K562 (cell line): ENCODE measurements around the gene CERS2. TPM values are rescaled to one million over a fixed set of nuclear protein-coding genes. Genes with fewer than 3 reads are reported as not detected.

ENCODE experiments used
- ARHGAP35 ChIP-seq: fragments of 450-650 bp; IDR thresholded peaks from 2 replicates; pipeline ENCODE4 v1.6.1; 2018; ENCODE audit not compliant: partially characterized antibody
- BRCA1 ChIP-seq, 2 experiments: fragments of 450-650 bp in 1 of 2; sonication (generic) in 1 of 2; formaldehyde crosslinking in 1 of 2; IDR thresholded peaks; 2 replicates each; pipeline versions ENCODE4 v1.5.0 to v1.6.1; 2017 to 2020; ENCODE audit warnings: mild to moderate bottlenecking in 1 of 2, missing genetic modification reagents in 1 of 2
- CREB3L1 ChIP-seq: fragments of 450-650 bp; IDR thresholded peaks from 2 replicates; pipeline ENCODE4 v1.6.1; 2014; ENCODE audit warnings: low read depth, mild to moderate bottlenecking, moderate library complexity, borderline replicate concordance
- ELK3 ChIP-seq: fragments of 450-650 bp; formaldehyde crosslinking; IDR thresholded peaks from 2 replicates; pipeline ENCODE4 v1.4.0; 2020; ENCODE audit warnings: mild to moderate bottlenecking
- GMEB1 ChIP-seq: fragments of 250-450 bp; sonication (Bioruptor Pico); IDR thresholded peaks from 2 replicates; pipeline ENCODE4 v1.4.0; 2020; ENCODE audit warnings: mild to moderate bottlenecking
- ID3 ChIP-seq, 2 experiments: fragments of 250-450 bp in 1 of 2; fragments of 450-650 bp in 1 of 2; sonication (Bioruptor Pico) in 1 of 2; IDR thresholded peaks; 2 replicates each; pipeline versions ENCODE4 v1.6.1 to v1.8.0; 2016 to 2021; ENCODE audit warnings: mild to moderate bottlenecking in 2 of 2, moderate library complexity in 2 of 2, missing compliant biosample characterization in 1 of 2, missing genetic modification characterization in 1 of 2
- JUND ChIP-seq, 2 experiments: IDR thresholded peaks; 2 replicates in 1 of 2; 3 replicates in 1 of 2; pipeline ENCODE4 v1.6.1; 2011; ENCODE audit warnings: borderline replicate concordance in 2 of 2, low read depth in 2 of 2, low read length in 2 of 2, improper control_type of control experiment in 1 of 2, missing biosample characterization in 1 of 2, missing genetic modification characterization in 1 of 2, missing genetic modification reagents in 1 of 2
- KLF16 ChIP-seq: IDR thresholded peaks from 2 replicates; pipeline ENCODE4 v1.6.1; 2016; ENCODE audit warnings: antibody characterized with exemption
- MCM7 ChIP-seq, 2 experiments: fragments of 450-650 bp; IDR thresholded peaks; 2 replicates each; pipeline ENCODE4 v1.6.1; 2016 to 2018
- NR2C2 ChIP-seq, 2 experiments: fragments of 200-800 bp in 1 of 2; sonication (Bioruptor generic) in 1 of 2; sonication (generic) in 1 of 2; formaldehyde crosslinking in 1 of 2; IDR thresholded peaks; 2 replicates each; pipeline versions ENCODE4 v1.6.1 to v1.8.0; 2016 to 2022; ENCODE audit warnings: mild to moderate bottlenecking in 1 of 2, missing compliant biosample characterization in 1 of 2, missing genetic modification characterization in 1 of 2, missing genetic modification reagents in 1 of 2
- RB1 ChIP-seq: fragments of 450-650 bp; IDR thresholded peaks from 2 replicates; pipeline ENCODE4 v1.6.1; 2017; ENCODE audit warnings: low read depth, mild to moderate bottlenecking
- SIX5 ChIP-seq, 2 experiments: IDR thresholded peaks; 2 replicates each; pipeline ENCODE4 v1.6.1; 2011; ENCODE audit warnings: low read length in 2 of 2, borderline replicate concordance in 1 of 2, low read depth in 1 of 2, mild to moderate bottlenecking in 1 of 2, moderate library complexity in 1 of 2; ENCODE audit not compliant: insufficient read depth in 1 of 2
- SMAD2 ChIP-seq: fragments of 150-350 bp; IDR thresholded peaks from 2 replicates; pipeline ENCODE4 v1.6.1; 2014; ENCODE audit warnings: low read depth, mild to moderate bottlenecking, low read length
- STAT5A ChIP-seq: IDR thresholded peaks from 2 replicates; pipeline ENCODE4 v1.6.1; 2012; ENCODE audit warnings: low read length, inconsistent platforms, borderline replicate concordance
- UBTF ChIP-seq, 2 experiments: IDR thresholded peaks; 2 replicates each; pipeline ENCODE4 v1.6.1; 2012; ENCODE audit warnings: improper control_type of control experiment in 2 of 2, low read depth in 2 of 2, low read length in 2 of 2, borderline replicate concordance in 1 of 2
- XRCC5 ChIP-seq: fragments of 200-400 bp; formaldehyde crosslinking; IDR thresholded peaks from 2 replicates; pipeline ENCODE4 v1.6.1; 2017; ENCODE audit warnings: low read depth, mild to moderate bottlenecking, low read length
- polyA plus RNA-seq, 8 experiments: library from polyadenylated mRNA; depleted of rRNA in 4 of 8; stranded (reverse) in 5 of 8; unstranded in 3 of 8; fragments of >200 nt; fragmentation: Nextera tagmentation in 2 of 8; fragmentation: Illumina TruSeq in 1 of 8; extraction: Ambion mirVana in 2 of 8; extraction: Trizol in 1 of 8; gene quantifications; 2 replicates each; pipeline versions ENCODE4 v1.2.1 to v1.2.3, GENCODE V29; 2011 to 2014; ENCODE audit warnings: inconsistent platforms in 1 of 8, missing spikeins in 1 of 8
- total RNA-seq, 7 experiments: library from RNA; depleted of rRNA in 6 of 7; stranded (reverse); fragments of >200 nt in 6 of 7; fragmentation: Illumina TruSeq in 2 of 7; extraction: Trizol in 2 of 7; gene quantifications; 2 replicates each; pipeline versions ENCODE4 v1.2.1 to v1.2.3, GENCODE V29; 2011 to 2021; ENCODE audit warnings: low replicate concordance in 1 of 7

CERS2 gene
- total and polyA plus RNA-seq, 9 of the 15 experiments (the other 6 are each of a cell fraction or from before 2014, with no cell fraction given), result 23.4 to 295 (median 132) TPM

GRCh38 chr1:150926097-150926741 is 48.4 kb downstream of the CERS2 start, which contains the start of gene SETDB1 (continued):
- TF ChIP-seq NR2C2 (CRISPR knock-in tag; IDR thresholded peaks at IDR 0.05), result peak; percentile 87
- TF ChIP-seq NR2C2 (tag; IDR thresholded peaks at IDR 0.05), result peak; percentile 99
- TF ChIP-seq UBTF (IDR thresholded peaks at IDR 0.05; ENCODE audit: borderline replicate concordance in 1 of 2, low read depth in 2 of 2, low read length in 2 of 2), result 0 out of 4 replicates have a peak, but pooled peaks of 1 of the 2 experiments have one; percentile 22
- peak in 1 of 2 experiments; percentile 30; a peak in 1 of 4 replicates for TF ChIP-seq SIX5 (IDR thresholded peaks at IDR 0.05; ENCODE audit: borderline replicate concordance in 1 of 2, insufficient read depth in 1 of 2, low read depth in 1 of 2, low read length in 2 of 2)
- TF ChIP-seq STAT5A, result no peak; the same call in 1 of the 2 replicates
- TF ChIP-seq JUND (IDR thresholded peaks at IDR 0.05; ENCODE audit: borderline replicate concordance, low read depth, low read length), result peak; percentile 63
- TF ChIP-seq JUND (tag; IDR thresholded peaks at IDR 0.05; ENCODE audit: borderline replicate concordance, low read depth, low read length), result peak; percentile 53; the same call in 1 of the 3 replicates
- TF ChIP-seq ID3 (CRISPR knock-in tag; IDR thresholded peaks at IDR 0.05), result no peak
- no peak for TF ChIP-seq ID3 (tag; IDR thresholded peaks at IDR 0.05)
- 0 out of 2 replicates have a peak, but pooled peaks have one; percentile 34 for TF ChIP-seq XRCC5
- peak; percentile 70; the same call in 1 of the 2 replicates for TF ChIP-seq RB1
- no peak; the same call in 1 of the 2 replicates for TF ChIP-seq GMEB1 (CRISPR knock-in tag)
- TF ChIP-seq KLF16, result peak; percentile 85
- TF ChIP-seq ARHGAP35, result no peak
- no peak for TF ChIP-seq BRCA1 (IDR thresholded peaks at IDR 0.05)
- no peak for TF ChIP-seq BRCA1 (CRISPR knock-in tag; IDR thresholded peaks at IDR 0.05)
- TF ChIP-seq MCM7 (IDR thresholded peaks at IDR 0.05), result no peak
- no peak; the same call in 1 of the 2 replicates for TF ChIP-seq CREB3L1
- no peak for TF ChIP-seq SMAD2
- no peak for TF ChIP-seq ELK3 (CRISPR knock-in tag)
